ENCODE data around the gene GRHL1. TPM values are rescaled to one million over a fixed set of nuclear protein-coding genes. Genes with fewer than 3 reads are reported as not detected.

The GRHL1 gene
- total and polyA plus RNA-seq, 2 of the 8 experiments (the other 6 are each of a cell fraction or from before 2014, with no cell fraction given): 1.3 to 3.6 TPM

- Histone ChIP-seq H3K79me2 (ENCODE audit: control insufficient read depth in 1 of 2, insufficient read depth in 2 of 2, low read length in 2 of 2) (no peaks in the 10 kb centered on the region), H2BK5ac (ENCODE audit: low read depth, low read length) (no peak overlapping the region), H3K4me3 (ENCODE audit: extremely low read depth in 1 of 4, insufficient read depth in 2 of 4, low read depth in 3 of 4, low read length in 4 of 4) (peak overlapping the region; percentile 54 to 81 (median 66); a peak in 3 of 8 replicates), H2BK120ac (replicated peaks; ENCODE audit: low read depth, low read length) (no peak overlapping the region), H3K4me2 (ENCODE audit: insufficient read depth in 1 of 2, low read depth in 2 of 2, low read length in 2 of 2) (peak overlapping the region; percentile 62 to 91), H3K23ac (ENCODE audit: insufficient read length) (no peak overlapping the region), H3K27me3 (replicated peaks in 1 of 4; ENCODE audit: control insufficient read depth in 3 of 4, extremely low read depth in 1 of 4, insufficient read depth in 3 of 4, low read length in 3 of 4) (peaks cover 8 to 36% (median 31%) of the 10 kb centered on the region in 4 experiments), H3K9me3 (ENCODE audit: insufficient read depth in 2 of 2, low read depth in 1 of 2, low read length in 1 of 2) (no peaks in the 10 kb centered on the region), H3K36me3 (ENCODE audit: control insufficient read depth in 2 of 4, insufficient read depth in 4 of 4, low read length in 3 of 4) (no peaks in the 10 kb centered on the region), H3K14ac (ENCODE audit: insufficient read length) (no peak overlapping the region), H2BK12ac (ENCODE audit: low read depth, low read length) (no peak overlapping the region), H3K27ac (ENCODE audit: low read depth, low read length) (no peak overlapping the region), H3K79me1 (ENCODE audit: low read depth, low read length) (no peaks in the 10 kb centered on the region), H2BK20ac (ENCODE audit: low read length) (no peak overlapping the region), H4K5ac (ENCODE audit: insufficient read length, low read depth, low read length) (no peak overlapping the region), H3K4me1 (replicated peaks in 1 of 4; ENCODE audit: control insufficient read depth in 3 of 4, insufficient read depth in 4 of 4, low read length in 3 of 4) (no peaks in the 10 kb centered on the region), H3K9ac (replicated peaks in 1 of 4; ENCODE audit: extremely low read depth in 1 of 4, low read depth in 3 of 4, low read length in 3 of 4) (no peak overlapping the region), H3K23me2 (ENCODE audit: low read depth, low read length) (peaks cover 11% of the 10 kb centered on the region; the same call in 1 of the 2 replicates), H3K56ac (replicated peaks; ENCODE audit: insufficient read length, low read depth, low read length) (no peak overlapping the region), H3K4ac (replicated peaks; ENCODE audit: insufficient read length, low read depth, low read length) (no peak overlapping the region), H2BK15ac (ENCODE audit: low read length) (no peak overlapping the region), H4K20me1 (replicated peaks in 1 of 2; ENCODE audit: control insufficient read depth in 1 of 2, insufficient read depth in 2 of 2, low read length in 2 of 2) (peaks cover 0 to 2% of the 10 kb centered on the region in 2 experiments), H4K8ac (ENCODE audit: extremely low read depth, insufficient read depth, low read length) (0 out of 2 replicates have a peak overlapping the region, but pooled peaks have one; percentile 39), H2AK5ac (ENCODE audit: low read depth, low read length) (no peak overlapping the region), H4K91ac (replicated peaks; ENCODE audit: insufficient read length, low read length) (no peak overlapping the region), H3K18ac (ENCODE audit: extremely low read depth, low read length) (no peak overlapping the region), H2AFZ (ENCODE audit: low read length) (peak overlapping the region; percentile 49; the same call in 1 of the 2 replicates)
- no peak for DNase-seq (ENCODE audit: low read depth in 1 of 2, low spot score in 2 of 2)
- ChIA-PET POLR2A (ENCODE audit: partially characterized antibody) (interaction anchor here (1.0 to 1.7 kb wide), 2 partner anchors 97 to 319 kb away, joined by 3 to 4 read pairs; partner anchors contain the start of gene YWHAQ), CTCF (ENCODE audit: partially characterized antibody) (interaction anchor here (0.6 to 3.5 kb wide), 4 partner anchors 34 to 517 kb away, joined by 3 to 20 read pairs (median 4); no protein-coding TSS in a partner anchor)
- WGBS, 2 experiments (ENCODE audit: extremely low coverage in 1 of 2, insufficient coverage in 1 of 2, insufficient read length in 1 of 2, insufficient replicate concordance in 2 of 2, low coverage in 1 of 2, low lambda C conversion rate in 2 of 2, missing lambda C conversion rate in 1 of 2): 77% methylated on average over 12 of the region's 14 CpGs; no CpG with 5 or more reads in 1 of the 2 experiments
- no peak for FAIRE-seq
- no peak for TF ChIP-seq TAF7 (optimal IDR thresholded peaks at IDR 0.05; ENCODE audit: borderline replicate concordance, low read depth, low read length)
- no peak for TF ChIP-seq CEBPB (IDR thresholded peaks at IDR 0.05; ENCODE audit: low read depth, low read length)
- no peak for TF ChIP-seq SIRT6 (IDR thresholded peaks at IDR 0.05; ENCODE audit: low read length)
- no peak for TF ChIP-seq CTCF (IDR thresholded peaks at IDR 0.05; ENCODE audit: control extremely low read depth in 1 of 3, insufficient read depth in 1 of 3, low read depth in 1 of 3, low read length in 3 of 3)
- no peak for TF ChIP-seq ATF2 (IDR thresholded peaks at IDR 0.05; ENCODE audit: low read length)
- no peak for TF ChIP-seq SIX5 (IDR thresholded peaks at IDR 0.05; ENCODE audit: low read depth, low read length)
- no peak for TF ChIP-seq BACH1 (IDR thresholded peaks at IDR 0.05; ENCODE audit: low read length)
- TF ChIP-seq CBX8 (IDR thresholded peaks at IDR 0.05; ENCODE audit: borderline replicate concordance, low read depth, low read length): no peak
- no peak for TF ChIP-seq KDM4A (IDR thresholded peaks at IDR 0.05; ENCODE audit: low read depth, low read length, severe bottlenecking)
These were observed 1.4 kb upstream of the GRHL1 start for GRCh38 chr2:9949992-9950520.

All from H1 (cell line).